ENCODE measurements around the gene OBSCN. TPM values are rescaled to one million over a fixed set of nuclear protein-coding genes. Genes with fewer than 3 reads are reported as not detected.
"Not testable (repeated sequence)": the region's sequence is repeated elsewhere in the genome, so short reads cannot be mapped to it uniquely, and the experiment has no call there.

Gene OBSCN
- total RNA-seq, 1 donor from 2014 or later = 7.6 TPM

DNA sequence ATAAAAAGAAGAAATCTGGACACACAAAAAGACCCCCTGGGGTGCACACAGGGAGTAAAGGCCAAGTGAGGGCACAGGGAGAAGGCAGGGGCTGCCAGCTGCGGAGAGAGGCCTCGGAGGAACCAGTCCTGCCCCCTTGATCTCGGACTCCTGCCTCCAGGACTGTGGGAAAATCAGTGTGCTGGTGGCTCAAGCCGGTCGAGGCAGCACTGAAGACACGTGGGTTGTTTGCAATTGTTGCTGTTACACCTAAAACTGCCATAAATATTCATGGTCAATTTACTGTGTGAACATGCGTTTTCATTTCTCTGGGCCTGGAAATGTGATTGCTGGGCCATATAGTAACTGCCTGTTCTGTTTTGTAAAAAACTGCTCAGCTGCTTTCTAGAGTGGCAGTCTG lies 23.7 kb upstream of the OBSCN start:
- Histone ChIP-seq H3K4me3 (ENCODE audit: low read depth, low read length) (no peak overlapping the region), H3K36me3 (ENCODE audit: control insufficient read depth, insufficient read depth, low read length) (no peaks in the 10 kb centered on the region), H3K27me3 (ENCODE audit: control insufficient read depth, insufficient read depth, low read length) (no peaks in the 10 kb centered on the region)
- TF ChIP-seq, protein P1, sequence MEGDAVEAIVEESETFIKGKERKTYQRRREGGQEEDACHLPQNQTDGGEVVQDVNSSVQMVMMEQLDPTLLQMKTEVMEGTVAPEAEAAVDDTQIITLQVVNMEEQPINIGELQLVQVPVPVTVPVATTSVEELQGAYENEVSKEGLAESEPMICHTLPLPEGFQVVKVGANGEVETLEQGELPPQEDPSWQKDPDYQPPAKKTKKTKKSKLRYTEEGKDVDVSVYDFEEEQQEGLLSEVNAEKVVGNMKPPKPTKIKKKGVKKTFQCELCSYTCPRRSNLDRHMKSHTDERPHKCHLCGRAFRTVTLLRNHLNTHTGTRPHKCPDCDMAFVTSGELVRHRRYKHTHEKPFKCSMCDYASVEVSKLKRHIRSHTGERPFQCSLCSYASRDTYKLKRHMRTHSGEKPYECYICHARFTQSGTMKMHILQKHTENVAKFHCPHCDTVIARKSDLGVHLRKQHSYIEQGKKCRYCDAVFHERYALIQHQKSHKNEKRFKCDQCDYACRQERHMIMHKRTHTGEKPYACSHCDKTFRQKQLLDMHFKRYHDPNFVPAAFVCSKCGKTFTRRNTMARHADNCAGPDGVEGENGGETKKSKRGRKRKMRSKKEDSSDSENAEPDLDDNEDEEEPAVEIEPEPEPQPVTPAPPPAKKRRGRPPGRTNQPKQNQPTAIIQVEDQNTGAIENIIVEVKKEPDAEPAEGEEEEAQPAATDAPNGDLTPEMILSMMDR (IDR thresholded peaks at IDR 0.05; ENCODE audit: insufficient read depth, low read length, severe bottlenecking) = no peak
- DNase-seq (ENCODE audit: low read depth) (no peak), FAIRE-seq (no peak)

DNA sequence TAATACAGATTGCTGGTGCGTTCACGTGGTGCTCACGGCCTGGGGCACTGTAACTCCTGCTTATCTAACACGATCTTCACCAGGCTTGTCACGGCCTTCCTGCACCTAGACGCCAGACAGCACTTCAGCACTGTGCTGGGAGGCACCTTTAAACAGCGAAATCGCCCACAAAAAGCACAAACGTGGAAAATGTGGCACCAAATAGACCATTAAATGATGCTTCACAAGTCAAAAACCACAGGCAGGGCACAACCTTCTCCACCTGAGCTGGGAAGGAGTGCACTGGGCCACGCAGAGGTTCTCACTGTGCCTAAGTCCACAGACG lies 22.2 kb upstream of the OBSCN start:
- TF ChIP-seq, protein P1 (IDR thresholded peaks at IDR 0.05; ENCODE audit: insufficient read depth, low read length, severe bottlenecking) = no peak
- Histone ChIP-seq H3K4me3 (ENCODE audit: low read depth, low read length) (no peak overlapping the region), H3K36me3 (ENCODE audit: control insufficient read depth, insufficient read depth, low read length) (no peaks in the 10 kb centered on the region), H3K27me3 (ENCODE audit: control insufficient read depth, insufficient read depth, low read length) (no peaks in the 10 kb centered on the region)
- DNase-seq (ENCODE audit: low read depth) (no peak), FAIRE-seq (no peak)

DNA sequence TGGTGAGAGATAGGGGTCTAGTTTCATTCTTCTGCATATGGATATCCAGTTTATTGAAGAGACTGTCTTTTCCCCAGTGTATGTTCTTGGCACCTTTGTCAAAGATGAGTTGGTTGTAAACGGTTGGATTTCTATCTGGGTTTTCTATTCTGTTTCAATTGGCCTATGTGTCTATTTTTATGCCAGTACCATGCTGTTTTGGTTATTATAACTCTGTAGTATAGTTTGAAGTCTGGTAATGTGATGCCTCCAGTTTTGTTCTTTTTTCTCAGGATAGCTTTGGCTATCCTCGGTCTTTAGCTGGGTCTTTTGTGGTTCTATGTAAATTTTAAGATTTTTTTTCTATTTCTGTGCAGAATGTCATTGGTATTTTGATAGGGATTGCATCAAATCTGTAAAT lies 19.6 kb upstream of the OBSCN start:
- not testable (repeated sequence) for H3K36me3 ChIP-seq (ENCODE audit: control insufficient read depth, insufficient read depth, low read length); H3K27me3 ChIP-seq (ENCODE audit: control insufficient read depth, insufficient read depth, low read length); DNase-seq (ENCODE audit: low read depth); FAIRE-seq; H3K4me3 ChIP-seq (ENCODE audit: low read depth, low read length)

DNA sequence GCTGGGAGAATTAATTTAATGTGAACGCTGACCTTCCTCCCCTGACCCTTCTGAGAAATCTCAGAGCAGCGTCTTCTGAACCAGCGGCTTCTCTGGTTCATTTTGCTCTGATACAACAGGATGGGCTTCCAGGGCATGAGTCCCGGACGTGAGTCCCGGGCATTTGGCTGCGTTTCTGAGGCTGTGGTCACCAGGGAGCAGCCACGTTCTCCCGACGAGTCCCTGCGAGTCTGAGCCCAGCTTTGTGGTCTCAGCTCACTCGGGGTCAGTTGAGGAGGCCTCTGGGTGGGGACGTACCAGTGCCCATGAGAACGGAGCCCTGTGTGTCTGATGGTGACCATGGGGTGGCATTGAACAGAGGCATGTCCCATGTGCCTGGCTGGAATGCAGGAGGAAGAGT lies 17.7 kb upstream of the OBSCN start:
- TF ChIP-seq, protein P1 (IDR thresholded peaks at IDR 0.05; ENCODE audit: insufficient read depth, low read length, severe bottlenecking) = no peak
- FAIRE-seq = no peak
- H3K4me3 ChIP-seq (ENCODE audit: low read depth, low read length) = no peak overlapping the region
- DNase-seq (ENCODE audit: low read depth) = no peak
- H3K36me3 ChIP-seq (ENCODE audit: control insufficient read depth, insufficient read depth, low read length) = no peaks in the 10 kb centered on the region
- no peaks in the 10 kb centered on the region for H3K27me3 ChIP-seq (ENCODE audit: control insufficient read depth, insufficient read depth, low read length)

DNA sequence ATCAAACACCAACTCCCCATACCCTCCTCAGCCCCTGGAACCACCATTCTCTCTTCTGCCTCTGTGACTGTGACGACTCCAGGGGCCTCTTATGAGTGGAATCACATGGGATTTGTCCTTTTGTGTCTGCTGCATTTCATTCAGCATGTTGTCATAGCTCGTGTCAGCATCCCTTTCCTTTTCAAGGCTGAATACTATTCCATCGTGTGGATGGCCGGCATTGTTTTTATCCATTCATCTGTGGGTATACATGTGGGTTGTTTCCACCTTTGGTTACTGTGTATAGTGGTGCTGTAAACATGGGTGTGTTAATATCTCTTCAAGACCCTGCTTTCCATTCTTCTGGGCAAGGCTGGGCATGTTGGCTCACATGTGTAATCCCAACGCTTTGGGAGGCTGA lies 17.1 kb upstream of the OBSCN start:
- TF ChIP-seq, protein P1 (IDR thresholded peaks at IDR 0.05; ENCODE audit: insufficient read depth, low read length, severe bottlenecking) = no peak
- DNase-seq (ENCODE audit: low read depth) (no peak), FAIRE-seq (no peak)
- Histone ChIP-seq H3K4me3 (ENCODE audit: low read depth, low read length) (no peak overlapping the region), H3K36me3 (ENCODE audit: control insufficient read depth, insufficient read depth, low read length) (no peaks in the 10 kb centered on the region), H3K27me3 (ENCODE audit: control insufficient read depth, insufficient read depth, low read length) (no peaks in the 10 kb centered on the region)

DNA sequence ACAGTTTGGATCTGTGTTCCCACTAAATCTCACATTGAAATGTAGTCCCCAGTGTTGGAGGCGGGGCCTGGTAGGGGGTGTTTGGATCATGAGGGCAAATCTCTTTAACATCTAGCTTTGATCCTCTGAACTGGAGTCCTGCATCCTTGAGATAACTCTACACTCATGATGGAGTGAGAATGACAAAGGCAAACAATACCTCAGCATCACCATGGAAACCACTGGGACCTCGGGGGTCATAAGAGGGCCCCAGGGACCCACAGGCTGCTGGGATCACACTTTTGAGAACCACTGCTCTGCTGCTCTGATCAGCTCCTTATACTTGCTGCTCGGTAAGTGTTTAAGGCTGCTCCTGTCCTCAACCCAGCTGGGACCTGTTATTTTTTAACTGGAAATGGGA lies 13.4 kb upstream of the OBSCN start:
- FAIRE-seq (no peak), DNase-seq (ENCODE audit: low read depth) (no peak)
- no peaks in the 10 kb centered on the region for H3K27me3 ChIP-seq (ENCODE audit: control insufficient read depth, insufficient read depth, low read length)
- no peak overlapping the region for H3K4me3 ChIP-seq (ENCODE audit: low read depth, low read length)
- H3K36me3 ChIP-seq (ENCODE audit: control insufficient read depth, insufficient read depth, low read length) = no peaks in the 10 kb centered on the region
- TF ChIP-seq, protein P1 (IDR thresholded peaks at IDR 0.05; ENCODE audit: insufficient read depth, low read length, severe bottlenecking) = no peak
